Neural progenitor cell (in vitro differentiated cells): ENCODE measurements around the gene SYNGR2.

Experiments used
- EZH2 ChIP-seq: fragments of 200-600 bp; sonication (generic); IDR thresholded peaks from 2 replicates; pipeline ENCODE4 v1.6.1; 2017; ENCODE audit warnings: antibody characterized with exemption, mild to moderate bottlenecking, moderate library complexity
- TF ChIP-seq, protein P1 (sequence below): fragments of 200-600 bp; sonication (generic); IDR thresholded peaks from 2 replicates; pipeline ENCODE4 v1.5.1; 2017; ENCODE audit warnings: antibody characterized with exemption, mild to moderate bottlenecking

GRCh38 chr17:78124081-78124835 lies 44.1 kb upstream of the SYNGR2 start:
- TF ChIP-seq, protein P1, sequence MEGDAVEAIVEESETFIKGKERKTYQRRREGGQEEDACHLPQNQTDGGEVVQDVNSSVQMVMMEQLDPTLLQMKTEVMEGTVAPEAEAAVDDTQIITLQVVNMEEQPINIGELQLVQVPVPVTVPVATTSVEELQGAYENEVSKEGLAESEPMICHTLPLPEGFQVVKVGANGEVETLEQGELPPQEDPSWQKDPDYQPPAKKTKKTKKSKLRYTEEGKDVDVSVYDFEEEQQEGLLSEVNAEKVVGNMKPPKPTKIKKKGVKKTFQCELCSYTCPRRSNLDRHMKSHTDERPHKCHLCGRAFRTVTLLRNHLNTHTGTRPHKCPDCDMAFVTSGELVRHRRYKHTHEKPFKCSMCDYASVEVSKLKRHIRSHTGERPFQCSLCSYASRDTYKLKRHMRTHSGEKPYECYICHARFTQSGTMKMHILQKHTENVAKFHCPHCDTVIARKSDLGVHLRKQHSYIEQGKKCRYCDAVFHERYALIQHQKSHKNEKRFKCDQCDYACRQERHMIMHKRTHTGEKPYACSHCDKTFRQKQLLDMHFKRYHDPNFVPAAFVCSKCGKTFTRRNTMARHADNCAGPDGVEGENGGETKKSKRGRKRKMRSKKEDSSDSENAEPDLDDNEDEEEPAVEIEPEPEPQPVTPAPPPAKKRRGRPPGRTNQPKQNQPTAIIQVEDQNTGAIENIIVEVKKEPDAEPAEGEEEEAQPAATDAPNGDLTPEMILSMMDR, result no peak
- TF ChIP-seq EZH2, result no peak
